ENCODE results near the gene FPGS.

DNA sequence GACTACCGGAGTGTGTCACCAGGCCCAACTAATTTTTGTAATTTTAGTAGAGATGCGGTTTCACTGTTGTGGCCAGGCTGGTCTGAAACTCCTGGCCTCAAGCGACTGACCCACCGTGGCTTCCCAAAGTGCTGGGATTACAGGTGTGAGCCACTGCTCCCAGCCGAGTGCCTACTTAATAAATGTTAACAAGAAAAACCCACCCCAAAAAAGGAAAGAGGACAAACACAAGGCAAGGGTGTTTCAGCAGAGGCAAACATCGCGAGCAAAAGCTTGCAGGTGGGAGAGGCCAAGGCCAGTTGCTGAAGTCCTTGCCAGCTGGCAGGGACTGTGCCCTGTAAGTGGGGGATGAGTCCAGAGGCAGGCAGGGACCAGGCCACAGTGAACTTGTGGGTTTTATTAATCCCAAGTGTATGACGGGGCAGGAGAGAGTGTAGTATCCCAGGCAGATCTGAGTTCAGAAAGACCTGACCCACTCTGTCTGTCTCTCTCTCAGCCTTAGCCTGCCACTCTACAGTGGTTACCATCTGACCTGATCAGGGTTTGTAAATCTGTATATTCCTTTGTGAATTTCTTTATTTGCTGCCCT, 6.4 kb upstream of the FPGS start:
- TF ChIP-seq, protein P1, sequence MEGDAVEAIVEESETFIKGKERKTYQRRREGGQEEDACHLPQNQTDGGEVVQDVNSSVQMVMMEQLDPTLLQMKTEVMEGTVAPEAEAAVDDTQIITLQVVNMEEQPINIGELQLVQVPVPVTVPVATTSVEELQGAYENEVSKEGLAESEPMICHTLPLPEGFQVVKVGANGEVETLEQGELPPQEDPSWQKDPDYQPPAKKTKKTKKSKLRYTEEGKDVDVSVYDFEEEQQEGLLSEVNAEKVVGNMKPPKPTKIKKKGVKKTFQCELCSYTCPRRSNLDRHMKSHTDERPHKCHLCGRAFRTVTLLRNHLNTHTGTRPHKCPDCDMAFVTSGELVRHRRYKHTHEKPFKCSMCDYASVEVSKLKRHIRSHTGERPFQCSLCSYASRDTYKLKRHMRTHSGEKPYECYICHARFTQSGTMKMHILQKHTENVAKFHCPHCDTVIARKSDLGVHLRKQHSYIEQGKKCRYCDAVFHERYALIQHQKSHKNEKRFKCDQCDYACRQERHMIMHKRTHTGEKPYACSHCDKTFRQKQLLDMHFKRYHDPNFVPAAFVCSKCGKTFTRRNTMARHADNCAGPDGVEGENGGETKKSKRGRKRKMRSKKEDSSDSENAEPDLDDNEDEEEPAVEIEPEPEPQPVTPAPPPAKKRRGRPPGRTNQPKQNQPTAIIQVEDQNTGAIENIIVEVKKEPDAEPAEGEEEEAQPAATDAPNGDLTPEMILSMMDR (IDR thresholded peaks at IDR 0.05) = no peak
- TF ChIP-seq EP300 (IDR thresholded peaks at IDR 0.05) = no peak
- TF ChIP-seq POLR2A (IDR thresholded peaks at IDR 0.05; ENCODE audit: low read depth) = no peak
- TF ChIP-seq POLR2AphosphoS5 (IDR thresholded peaks at IDR 0.05) = peak in 1 of 2 donors; percentile 41
